Ammon's horn (tissue), 1 donor: ENCODE results near the gene PPP1R26.
"Not testable (repeated sequence)": the region's sequence is repeated elsewhere in the genome, so short reads cannot be mapped to it uniquely, and the experiment has no call there.

ENCODE experiments used
- DNase-seq: peaks from one replicate; pipeline ENCODE4 v3.0.0-alpha.2; 2016; ENCODE audit warnings: low spot score

PPP1R26 gene, protein sequence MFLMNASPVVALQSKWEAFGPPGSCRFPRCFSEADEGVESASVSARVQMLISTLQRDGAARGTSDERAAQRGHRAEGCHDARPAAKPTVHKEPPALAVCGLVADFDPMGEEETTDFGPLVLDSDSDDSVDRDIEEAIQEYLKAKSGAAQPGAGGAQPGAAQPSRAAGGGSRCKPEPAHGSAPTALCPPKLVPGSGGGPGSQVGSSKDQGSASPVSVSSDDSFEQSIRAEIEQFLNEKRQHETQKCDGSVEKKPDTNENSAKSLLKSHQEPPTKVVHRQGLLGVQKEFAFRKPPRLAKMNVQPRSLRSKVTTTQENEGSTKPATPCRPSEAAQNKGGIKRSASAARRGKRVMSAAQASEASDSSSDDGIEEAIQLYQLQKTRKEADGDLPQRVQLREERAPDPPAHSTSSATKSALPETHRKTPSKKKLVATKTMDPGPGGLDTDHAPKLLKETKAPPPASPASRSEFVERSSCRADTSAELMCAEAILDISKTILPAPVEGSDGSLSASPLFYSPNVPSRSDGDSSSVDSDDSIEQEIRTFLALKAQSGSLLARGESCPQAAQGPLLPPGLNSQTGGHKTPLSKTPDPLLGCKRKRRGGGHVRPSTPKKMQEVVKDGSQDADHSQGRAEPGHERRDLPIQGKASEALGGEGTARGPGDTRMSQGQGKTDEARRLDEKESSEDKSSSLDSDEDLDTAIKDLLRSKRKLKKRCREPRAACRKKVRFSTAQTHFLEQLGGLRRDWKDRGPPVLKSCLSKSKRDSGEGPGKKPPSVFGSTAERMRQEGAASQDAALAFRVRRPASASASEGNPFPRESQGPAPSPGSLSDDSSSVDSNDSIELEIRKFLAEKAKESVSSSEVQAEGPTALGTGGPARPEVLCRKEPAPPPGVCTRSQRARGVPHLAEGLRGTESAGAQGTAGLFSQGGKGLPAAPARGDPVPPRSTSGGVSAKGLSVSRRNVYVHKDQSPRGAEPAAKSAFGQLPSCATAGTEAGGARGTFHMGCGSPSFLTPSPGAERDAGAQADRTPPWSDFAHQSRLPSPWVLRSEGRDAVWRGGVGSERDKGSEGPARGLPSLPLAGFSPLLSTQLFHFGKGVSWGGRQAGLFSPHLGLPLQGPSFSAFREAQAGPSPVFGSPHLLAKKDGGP (N-terminal part only)

DNA sequence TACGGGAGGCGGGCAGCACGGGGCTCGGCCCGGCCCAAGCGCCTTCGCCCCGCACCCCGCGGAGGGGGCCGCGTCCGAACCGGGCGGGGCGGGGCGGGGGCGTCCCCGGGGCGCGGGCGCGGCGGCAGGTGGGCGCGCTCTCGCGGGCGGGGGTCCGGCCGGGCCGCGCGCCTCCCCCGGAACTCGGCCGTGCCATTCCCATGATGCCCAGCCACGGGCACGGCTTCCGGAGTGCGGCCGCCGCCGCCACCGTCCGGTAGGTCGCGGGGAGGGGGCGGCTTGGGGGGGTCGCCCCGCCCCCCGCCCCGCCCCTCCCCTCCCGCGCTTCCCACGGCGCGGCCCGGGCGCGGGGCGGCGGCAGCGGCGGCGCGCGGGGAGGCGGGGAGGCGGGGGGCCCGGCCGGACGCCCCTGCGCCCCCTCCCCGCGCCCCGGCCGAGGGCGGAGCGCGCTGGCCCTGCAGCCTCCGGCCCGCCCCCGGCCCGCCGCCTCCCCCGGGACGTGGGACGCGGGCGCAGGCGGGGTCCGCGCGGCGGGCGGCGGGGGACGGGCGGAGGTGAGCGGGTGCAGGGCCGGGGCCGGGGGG lies at the start of gene PPP1R26:
TSS of gene PPP1R26 (plus strand) at position 314 of the 584 bp plus-strand sequence. CDS start 4,729 bp downstream, outside the sequence.
- DNase-seq = no peak

DNA sequence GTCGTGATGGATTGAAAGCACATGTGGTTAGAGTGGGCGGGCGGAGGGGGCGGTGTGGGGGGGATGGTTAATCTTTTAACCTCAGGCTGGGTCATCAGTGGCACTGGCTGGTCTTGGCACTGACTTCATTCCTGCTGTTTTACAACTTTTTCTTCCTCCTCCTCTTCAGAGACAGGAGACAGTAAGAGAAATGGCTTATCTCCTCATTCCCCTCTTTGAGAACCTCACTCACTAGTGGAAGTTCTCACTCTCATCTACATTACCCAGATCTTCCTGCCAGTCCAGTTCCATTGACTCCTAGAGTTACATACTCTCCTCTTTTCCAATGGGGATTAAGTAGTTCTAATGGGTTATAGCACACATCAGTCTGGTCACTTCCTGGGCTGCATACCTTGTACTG lies 42.3 kb upstream of the PPP1R26 start:
- no peak for DNase-seq

DNA sequence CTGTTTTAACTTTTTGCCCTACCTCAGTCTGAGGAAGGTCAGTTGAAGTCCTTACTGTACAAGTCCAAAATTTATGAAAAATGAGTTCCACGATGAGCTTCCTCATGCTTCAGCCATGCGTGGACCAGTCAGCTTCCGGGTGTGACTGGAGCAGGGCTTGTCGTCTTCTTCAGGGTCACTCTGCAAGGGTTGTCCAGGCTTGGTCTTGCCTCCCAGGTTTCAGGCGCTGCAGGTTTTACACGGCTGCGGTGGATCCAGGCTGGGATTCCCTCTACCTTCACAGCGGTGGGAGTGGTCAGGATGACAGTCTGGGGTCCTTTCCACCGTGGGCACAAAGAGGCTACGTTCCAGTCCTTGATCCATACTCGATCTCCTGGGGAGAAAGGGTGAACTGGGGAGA lies 41.9 kb upstream of the PPP1R26 start:
- not testable (repeated sequence) for DNase-seq

DNA sequence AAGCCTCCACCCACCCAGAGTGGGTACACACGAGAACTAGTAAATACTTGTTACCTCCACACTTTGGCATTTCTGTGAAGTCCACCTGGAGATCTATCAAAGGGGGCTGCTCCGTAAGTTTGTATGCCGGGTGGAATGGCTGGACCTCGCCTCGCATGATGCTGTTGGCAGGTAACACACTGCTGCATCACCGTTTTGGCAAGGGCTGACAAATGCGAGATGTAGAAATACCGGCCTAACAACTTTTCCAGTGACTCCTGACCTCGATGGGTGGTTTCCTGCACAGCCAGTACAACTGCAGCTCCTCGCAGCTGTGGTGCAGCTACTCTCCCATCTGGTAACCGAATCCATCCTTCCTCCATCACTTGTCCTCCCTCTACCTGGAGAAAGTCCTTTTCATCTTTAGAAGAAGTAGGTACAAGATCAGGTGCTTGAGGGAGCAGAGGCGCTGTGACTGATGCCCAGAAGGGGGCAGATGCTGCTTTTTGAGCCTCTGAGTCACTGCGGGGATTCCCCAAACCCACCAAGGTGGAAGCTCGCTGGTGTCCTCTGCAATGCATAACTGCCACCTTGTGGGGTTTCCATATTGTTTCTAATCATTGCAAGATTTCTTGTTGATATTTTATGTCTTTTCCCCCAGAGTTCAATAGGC lies 40.9 kb upstream of the PPP1R26 start:
- DNase-seq = not testable (repeated sequence)

DNA sequence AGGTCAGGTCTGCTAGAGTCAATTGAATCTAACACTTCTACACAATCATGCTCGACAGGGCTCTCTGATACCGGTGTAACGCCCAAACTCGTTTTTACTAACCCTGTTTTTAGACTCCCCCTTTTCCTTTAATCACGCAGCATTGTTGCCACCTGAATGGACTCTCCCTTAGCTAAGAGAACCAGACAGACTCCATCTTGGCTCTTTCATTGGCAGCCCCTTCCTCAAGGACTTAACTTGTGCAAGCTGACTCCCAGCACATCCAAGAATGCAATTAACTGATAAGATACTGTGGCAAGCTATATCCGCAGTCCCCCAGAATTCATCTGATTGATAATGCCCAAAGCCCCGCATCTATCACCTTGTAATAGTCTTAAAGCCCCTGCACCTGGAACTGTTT lies 40.1 kb upstream of the PPP1R26 start:
- not testable (repeated sequence) for DNase-seq

DNA sequence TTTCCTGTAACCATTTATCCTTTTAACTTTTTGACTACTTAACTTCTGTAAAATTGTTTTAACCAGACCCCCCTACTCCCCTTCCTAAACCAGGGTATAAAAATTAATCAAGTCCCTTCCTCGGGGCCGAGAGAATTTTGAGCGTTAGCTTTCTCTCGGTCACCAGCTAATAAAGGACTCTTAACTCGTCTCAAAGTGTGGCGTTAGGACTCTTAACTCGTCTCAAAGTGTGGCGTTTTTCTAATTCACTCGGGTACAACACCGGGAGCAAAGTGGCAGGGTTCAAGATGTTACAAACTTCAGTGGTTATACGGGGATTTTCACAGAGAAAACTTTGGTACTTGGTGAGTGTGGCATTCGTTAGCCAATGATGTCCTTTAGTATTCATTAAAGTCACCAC lies 39.7 kb upstream of the PPP1R26 start:
- DNase-seq = no peak

DNA sequence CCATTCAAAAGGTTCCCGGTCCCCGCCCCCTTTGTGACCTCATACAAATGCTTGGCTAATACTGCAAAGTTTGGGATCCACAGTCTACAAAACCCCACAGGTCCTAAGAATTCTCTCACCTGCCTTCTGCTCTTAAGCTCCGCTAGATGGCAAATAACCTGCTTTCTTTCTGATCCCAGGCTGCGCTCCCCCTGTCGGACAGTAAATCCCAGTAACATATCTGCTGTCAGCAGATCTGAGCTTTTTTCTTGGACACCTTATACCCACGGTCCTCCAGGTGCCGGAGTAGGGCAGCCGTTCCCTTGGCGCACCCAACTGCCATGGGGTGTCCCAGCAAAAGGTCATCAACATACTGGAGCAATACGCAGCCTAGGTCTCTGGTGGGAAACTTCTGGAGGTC lies 39.0 kb upstream of the PPP1R26 start:
- DNase-seq = no peak

DNA sequence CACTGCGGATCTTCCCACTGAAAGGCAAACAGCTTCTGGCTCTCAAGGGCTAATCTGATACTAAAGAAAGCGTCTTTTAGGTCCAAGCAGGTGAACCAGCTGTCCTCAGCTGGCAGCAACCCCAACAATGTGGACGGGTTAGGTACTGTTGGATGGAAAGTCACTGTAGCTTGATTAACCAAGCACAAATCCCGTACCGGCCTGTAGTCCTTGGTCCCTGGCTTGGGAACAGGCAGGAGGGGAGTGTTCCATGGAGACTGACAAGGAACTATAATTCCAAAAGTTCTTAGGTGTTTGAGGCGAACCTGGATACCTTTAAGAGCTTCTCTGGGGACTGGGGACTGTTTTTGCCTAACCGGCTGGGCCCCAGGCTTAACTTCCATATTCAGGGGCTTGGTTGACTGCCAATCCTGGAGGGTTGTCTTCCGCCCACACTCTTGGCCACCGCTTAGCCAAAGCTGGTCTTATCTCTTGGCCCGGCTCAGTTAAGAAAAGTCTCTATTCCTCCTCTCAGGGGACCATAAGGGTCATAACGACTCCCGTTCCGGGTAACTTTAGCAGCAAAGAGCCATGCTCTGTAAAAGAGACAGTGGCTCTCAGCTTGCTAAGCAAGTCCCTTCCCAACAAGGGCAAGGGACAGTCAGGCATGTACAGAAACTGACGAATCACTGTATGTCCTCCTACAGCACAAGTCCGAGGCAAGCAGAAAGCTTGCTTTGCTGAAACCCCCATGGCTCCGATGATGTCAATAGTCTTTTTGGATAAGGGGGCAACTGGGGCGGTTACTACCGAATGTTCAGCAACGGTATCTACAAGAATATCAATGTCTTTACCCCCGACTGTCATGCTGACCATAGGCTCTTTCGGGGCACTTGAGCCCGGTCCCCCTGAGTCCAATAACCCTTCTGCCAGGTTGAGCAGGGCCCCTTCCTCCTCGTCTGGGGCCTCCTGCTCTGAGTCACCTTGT lies 38.2 kb upstream of the PPP1R26 start:
- not testable (repeated sequence) for DNase-seq

DNA sequence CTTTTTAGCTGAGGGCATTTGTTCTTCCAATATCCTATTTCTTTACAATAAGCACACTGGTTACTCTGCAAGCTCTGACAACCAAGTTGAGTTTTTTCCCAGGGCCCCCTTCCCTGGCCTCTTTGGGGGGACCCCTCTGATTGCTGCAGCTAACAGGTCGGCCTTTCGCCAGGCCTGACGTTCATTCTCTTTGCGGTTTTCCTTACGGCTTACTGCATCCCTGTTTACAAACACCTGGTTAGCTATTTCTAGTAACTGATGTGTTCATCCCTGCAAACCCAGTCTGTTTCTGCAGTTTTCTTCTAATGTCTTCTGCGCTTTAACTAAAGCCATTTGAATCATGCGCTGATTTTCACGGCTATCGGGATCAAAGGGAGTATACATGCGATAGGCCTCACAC lies 37.5 kb upstream of the PPP1R26 start:
- no peak for DNase-seq

DNA sequence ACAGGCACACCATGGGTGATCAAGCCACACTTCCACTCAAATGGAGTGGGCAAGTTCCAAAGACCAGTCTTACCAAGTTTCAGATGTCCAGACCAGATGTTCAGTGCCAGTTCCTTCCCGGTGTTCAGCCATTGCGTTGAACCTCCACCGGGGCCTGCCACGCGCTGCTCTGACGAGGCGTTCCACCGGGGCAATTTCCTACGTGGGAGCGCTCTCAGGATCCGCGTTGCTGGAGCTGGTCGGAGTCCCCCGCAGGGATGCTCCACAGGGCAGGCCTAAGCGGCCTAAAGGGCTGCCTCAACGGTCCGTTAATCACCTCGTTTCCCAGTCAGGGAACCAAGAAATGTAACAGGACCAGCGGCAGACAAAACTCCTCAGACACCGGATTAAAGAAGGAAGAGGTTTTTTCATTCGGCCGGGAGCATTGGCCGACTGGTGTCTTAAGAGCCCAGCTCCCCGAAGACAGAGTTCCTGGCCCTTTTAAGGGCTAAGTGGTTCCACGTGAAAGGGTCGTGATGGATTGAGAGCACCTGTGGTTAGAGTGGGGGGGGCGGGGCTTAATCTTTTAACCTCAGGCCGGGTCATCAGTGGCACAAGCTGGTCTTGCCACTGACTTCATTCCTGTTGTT lies 35.7 kb upstream of the PPP1R26 start:
- no peak for DNase-seq

DNA sequence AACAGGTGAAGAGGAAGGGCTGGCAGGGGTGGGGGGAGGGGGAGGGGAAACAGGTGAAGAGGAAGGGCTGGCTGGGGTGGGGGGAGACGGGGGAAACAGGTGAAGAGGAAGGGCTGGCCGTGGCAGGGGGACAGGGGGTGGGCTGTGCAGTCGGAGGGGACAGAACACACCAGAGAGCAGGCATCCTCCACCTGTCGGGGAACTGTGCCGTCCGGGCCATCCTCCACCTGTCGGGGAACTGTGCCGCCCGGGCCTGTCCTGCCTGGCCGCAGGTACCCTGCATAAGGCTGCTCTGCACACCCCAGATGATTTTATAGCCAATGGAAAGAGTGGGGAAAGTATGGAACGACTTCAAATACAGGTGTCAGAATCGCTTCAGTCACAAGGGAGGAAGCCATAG lies 32.5 kb upstream of the PPP1R26 start:
- DNase-seq = no peak

DNA sequence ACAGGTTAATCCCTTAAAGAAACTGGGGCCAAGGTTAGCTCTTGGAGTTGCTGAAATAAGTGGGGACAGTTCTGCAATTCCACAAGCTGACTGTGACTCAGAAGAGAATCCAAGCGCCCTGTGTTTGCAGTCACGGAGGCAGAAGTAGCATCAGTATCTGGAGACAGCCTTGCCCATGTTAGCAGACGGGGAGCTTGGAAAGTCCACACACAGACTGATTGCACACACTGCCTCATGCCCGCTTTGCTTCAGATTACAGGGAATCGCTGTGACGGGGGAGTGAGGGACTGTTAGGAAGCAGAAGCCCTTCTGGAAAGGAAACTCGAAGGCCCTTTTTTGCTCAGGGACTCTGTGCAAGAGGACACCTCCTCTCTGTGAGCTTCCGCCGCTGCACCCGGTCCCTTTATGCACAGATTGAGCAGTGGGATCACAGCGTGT lies 30.9 kb upstream of the PPP1R26 start:
- DNase-seq = peak; percentile 35

DNA sequence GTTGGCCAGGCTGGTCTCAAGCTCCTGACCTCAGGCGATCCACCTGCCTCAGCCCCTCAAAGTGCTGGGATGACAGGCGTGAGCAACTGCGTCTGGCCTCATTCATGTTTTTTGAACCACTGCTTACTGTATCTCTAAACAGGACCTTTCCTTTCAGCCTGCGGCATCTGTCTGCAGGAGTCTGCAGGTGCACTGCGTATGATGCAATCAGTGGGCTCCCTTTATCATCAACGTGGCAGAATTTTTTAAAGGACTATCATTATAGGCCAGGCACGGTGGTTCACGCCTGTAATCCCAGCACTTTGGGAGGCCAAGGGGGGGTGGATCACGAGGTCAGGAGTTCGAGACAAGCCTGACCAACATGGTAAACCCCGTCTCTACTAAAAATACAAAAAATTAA lies 30.1 kb upstream of the PPP1R26 start:
- not testable (repeated sequence) for DNase-seq

DNA sequence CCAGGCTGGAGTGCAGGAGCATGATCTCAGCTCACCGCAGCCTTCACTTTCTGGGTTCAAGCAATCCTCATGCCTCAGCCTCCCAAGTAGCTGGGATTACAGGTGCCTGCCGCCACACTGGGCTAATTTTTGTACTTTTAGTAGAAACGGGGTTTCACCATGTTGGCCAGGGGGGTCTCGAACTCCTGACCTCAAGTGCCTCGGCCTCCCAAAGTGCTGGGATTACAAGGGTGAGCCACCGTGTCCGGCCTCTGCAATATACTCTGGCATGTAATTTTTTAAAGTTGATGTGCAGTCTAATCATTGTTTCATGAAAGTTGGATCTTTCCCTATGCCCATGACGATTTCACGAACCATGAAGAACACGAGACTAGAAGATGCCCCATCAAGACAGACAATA lies 28.6 kb upstream of the PPP1R26 start:
- no peak for DNase-seq

DNA sequence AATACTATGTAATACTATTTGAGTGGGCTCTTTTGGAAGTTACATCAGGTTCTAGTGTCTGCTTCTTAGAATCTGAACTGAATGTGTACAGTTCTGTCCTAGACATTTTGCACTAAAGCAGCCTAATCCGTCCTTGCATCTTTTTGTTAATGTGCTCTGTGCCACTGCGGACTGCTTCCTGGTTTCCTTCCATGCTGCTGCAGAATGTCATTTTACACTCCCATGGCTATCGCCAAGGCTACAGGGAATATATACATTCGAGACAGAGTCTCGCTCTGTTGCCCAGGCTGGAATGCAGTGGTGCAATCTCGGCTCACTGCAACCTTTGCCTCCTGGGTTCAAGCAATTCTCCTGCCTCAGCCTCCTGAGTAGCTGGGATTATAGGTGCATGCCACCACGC lies 27.7 kb upstream of the PPP1R26 start:
- DNase-seq = not testable (repeated sequence)

DNA sequence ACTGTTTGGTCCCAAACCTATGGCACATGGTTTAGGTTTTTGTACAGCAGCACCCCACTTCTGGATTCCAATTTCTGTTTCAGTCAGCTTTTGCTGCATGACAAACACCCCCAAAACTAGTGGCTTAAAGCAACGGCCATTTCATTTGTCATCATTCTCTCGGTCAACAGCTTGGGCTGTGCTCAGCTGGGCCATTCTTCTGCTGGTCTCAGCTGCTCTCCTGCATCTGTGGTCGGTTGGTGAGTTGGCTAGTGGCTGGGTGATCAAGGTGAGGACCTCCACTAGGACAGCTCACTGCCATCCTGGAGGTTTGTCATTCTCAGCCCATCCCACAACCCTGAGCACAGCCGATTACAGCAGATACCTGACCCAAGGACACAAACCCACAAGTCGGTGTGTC lies 24.8 kb upstream of the PPP1R26 start:
- DNase-seq = no peak

DNA sequence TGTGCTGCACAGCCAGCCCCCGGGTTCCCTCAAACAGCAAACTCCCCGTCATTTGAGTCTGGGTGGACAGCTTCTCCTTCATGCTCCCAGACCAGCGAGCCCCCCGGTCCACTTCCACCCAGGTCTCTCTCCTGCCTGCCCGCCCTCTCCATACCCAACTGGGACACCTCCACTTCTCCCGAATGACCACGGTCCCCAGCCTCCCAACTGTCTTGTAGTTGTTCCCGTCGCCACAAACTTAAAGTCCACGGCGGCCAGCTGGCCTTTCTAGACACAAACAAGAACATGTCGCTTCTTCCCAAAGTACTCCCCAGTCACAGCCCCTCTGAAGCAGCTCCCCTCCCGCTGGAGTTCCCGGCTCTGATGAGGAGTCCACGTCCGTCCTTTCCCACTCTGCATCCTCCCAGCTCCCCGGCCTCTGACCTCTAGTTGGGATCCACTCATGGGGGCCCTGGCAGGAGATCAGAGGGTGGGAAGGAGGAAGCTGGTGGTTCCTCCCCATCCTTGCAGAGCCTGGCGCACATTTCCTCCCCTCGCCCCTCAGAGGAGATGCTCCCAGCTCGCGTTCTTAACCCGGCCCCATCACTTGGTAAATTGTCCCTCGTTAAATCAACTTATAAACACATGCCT lies 24.1 kb upstream of the PPP1R26 start:
- no peak for DNase-seq

DNA sequence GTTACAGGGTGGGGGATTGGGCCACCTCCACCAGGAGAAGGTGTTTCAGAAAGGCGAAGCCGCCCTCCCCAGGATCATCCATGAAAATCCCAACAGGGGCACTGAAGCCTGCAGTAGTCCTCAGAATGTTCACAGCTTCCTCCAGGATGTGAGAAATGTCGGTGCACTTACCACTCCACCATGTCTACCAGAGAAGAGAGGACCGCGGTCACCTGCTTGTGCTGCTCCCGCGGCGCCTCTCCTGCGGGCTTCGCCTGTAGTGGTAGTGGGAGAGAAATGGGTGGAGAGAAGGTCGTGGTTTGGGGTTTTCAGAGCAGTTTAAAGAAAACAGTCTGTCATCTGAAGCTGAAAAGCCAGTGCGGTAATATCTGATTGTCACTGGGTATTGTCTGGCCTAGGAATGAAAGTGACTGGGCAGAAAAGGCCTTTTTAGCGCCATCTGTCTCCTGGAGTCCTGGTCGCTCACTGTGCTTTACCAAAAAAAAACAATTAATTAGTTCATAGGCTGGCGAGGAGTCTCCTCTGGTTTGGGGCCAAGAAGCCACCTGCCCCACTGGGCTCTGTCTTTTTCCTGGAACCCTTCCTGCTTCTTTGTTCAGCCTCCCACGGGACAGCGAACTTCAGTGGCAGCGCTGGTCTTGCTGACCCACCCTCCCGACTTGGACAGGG lies 23.0 kb upstream of the PPP1R26 start:
- no peak for DNase-seq

DNA sequence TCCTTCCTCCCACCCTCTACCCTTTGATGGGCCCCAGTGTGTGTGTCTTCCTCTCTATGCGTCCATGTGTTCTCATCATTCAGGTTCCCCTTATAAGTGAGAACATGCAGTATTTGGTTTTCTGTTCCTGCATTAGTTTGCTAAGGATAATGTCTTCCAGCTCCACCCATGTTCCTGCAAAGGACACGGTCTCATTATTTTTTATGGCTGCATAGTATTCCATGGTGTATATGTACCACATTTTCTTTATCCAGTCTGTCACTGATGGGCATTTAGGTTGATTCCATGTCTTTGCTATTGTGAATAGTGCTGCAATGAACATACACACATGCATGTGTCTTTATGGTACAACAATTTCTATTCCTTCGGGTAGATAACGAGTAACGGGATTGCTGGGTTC lies 21.1 kb upstream of the PPP1R26 start:
- DNase-seq = not testable (repeated sequence)
